Measurements from ENCODE around the gene ZNF552. TPM values are rescaled to one million over a fixed set of nuclear protein-coding genes. Genes with fewer than 3 reads are reported as not detected.
"Not testable (repeated sequence)": the region's sequence is repeated elsewhere in the genome, so short reads cannot be mapped to it uniquely, and the experiment has no call there.

Gene ZNF552
- total and polyA plus RNA-seq, 8 donors, result 9.6 to 84.4 (median 30.6) TPM

DNA sequence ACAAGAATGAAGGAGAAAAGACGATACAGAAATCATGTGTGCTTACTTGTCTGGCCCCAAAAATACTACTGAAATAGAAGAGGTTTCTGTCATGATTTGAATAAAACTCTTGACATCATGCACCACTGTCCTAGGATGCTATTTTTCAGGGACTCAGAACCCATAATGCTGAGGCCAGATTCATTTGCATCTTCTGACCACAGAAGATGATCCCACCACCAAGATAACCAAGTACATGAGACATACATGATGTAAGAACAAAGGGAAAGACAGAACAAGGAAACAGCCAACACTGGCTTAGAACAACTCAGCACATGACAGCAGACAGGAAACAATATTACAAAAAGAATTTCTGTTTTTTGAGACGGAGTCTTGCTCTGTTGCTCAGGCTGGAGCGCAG, 2.5 kb downstream of the ZNF552 start:
- H3K9me3 ChIP-seq, result no peaks in the 10 kb centered on the region
- TF ChIP-seq EP300 (IDR thresholded peaks at IDR 0.05) (no peak), POLR2A (IDR thresholded peaks at IDR 0.05) (no peak), POLR2AphosphoS5 (IDR thresholded peaks at IDR 0.05) (no peak)
- TF ChIP-seq, protein P1, sequence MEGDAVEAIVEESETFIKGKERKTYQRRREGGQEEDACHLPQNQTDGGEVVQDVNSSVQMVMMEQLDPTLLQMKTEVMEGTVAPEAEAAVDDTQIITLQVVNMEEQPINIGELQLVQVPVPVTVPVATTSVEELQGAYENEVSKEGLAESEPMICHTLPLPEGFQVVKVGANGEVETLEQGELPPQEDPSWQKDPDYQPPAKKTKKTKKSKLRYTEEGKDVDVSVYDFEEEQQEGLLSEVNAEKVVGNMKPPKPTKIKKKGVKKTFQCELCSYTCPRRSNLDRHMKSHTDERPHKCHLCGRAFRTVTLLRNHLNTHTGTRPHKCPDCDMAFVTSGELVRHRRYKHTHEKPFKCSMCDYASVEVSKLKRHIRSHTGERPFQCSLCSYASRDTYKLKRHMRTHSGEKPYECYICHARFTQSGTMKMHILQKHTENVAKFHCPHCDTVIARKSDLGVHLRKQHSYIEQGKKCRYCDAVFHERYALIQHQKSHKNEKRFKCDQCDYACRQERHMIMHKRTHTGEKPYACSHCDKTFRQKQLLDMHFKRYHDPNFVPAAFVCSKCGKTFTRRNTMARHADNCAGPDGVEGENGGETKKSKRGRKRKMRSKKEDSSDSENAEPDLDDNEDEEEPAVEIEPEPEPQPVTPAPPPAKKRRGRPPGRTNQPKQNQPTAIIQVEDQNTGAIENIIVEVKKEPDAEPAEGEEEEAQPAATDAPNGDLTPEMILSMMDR (IDR thresholded peaks at IDR 0.05), result no peak
- peak overlapping the region; percentile 71 to 93 (median 82) for H3K4me3 ChIP-seq
- no peaks in the 10 kb centered on the region for H3K27me3 ChIP-seq
- H3K4me1 ChIP-seq, result peaks cover 23 to 71% (median 51%) of the 10 kb centered on the region in 4 donors
- intact Hi-C loops (cut with DNase I; ENCODE audit: low total_unique reads), result no loop called here
- H3K27ac ChIP-seq, result peak overlapping the region; percentile 42 to 93 (median 89)
- no peak for DNase-seq
- H3K36me3 ChIP-seq, result peaks cover 24 to 52% (median 49%) of the 10 kb centered on the region in 4 donors
- 65 to 88% (median 73%) methylated on average over 3 of the region's 3 CpGs for WGBS, 5 donors

DNA sequence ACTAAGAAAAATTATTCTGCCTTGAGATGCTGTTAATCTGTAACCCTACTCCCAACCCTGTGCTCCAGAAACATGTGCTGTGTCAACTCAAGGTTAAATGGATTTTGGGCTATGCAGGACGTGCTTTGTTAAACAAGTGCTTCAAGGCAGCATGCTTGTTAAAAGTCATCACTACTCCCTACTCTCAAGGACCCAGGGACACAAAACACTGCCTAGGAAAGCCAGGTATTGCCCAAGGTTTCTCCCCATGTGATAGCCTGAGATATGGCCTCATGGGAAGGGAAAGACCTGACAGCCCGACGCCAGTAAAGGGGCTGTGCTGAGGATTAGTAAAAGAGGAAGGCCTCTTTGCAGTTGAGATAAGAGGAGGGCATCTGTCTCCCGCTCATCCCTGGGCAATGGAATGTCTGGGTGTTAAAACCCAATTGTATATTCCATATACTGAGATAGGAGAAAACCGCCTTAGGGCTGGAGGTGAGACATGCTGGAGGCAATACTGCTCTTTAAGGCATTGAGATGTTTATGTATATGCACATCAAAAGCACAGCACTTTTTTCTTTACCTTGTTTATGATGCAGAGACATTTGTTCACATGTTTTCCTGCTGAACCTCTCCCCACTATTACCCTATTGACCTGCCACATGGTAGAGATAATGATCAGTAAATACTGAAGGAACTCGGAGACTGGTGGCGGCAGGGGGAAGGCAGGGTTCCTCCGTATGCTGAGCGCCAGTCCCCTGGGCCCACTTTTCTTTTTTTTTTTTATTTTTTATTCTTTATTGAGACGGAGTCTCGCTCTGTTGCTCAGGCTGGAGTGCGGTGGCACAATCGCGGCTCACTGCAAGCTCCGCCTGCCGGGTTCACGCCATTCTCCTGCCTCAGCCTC, 4.1 kb downstream of the ZNF552 start:
- Histone ChIP-seq H3K4me3 (peak overlapping the region in 2 of 4 donors; percentile 15 to 93), H3K27ac (peak overlapping the region; percentile 72 to 93 (median 87)), H3K36me3 (peaks cover 24 to 61% (median 59%) of the 10 kb centered on the region in 4 donors), H3K4me1 (peaks cover 23 to 85% (median 62%) of the 10 kb centered on the region in 4 donors)
- H3K9me3 ChIP-seq; intact Hi-C loops (cut with DNase I; ENCODE audit: low total_unique reads); H3K27me3 ChIP-seq: not testable (repeated sequence)
- TF ChIP-seq POLR2AphosphoS5 (IDR thresholded peaks at IDR 0.05), result peak in 2 of 3 donors; percentile 16 to 31
- DNase-seq, result peak; percentile 52 to 54
- 38 to 61% (median 51%) methylated on average over 17 of the region's 17 CpGs for WGBS, 5 donors

DNA sequence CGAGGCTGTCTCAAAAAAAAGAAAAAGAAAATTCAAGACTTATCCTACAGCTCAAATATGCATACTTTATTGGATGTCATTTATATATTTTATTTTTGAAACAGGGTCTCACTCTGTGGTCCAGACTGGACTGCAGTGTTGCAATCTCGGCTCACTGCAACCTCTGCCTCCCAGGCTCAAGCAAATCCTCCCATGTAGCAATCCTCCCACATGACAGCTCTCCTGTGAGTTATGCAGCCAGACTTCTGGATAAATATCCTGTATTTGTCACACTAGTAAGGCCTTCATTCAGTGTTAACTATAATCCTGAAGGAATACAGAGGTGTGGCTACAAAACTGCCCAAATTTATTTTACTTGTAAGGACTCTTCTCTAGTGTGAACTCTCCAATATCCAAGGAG, 7.2 kb downstream of the ZNF552 start:
- no peak for DNase-seq
- TF ChIP-seq POLR2AphosphoS5 (IDR thresholded peaks at IDR 0.05), result no peak
- TF ChIP-seq POLR2A (IDR thresholded peaks at IDR 0.05), result no peak
- TF ChIP-seq EP300 (IDR thresholded peaks at IDR 0.05), result no peak
- TF ChIP-seq, protein P1 (IDR thresholded peaks at IDR 0.05), result no peak
- no peaks in the 10 kb centered on the region for H3K9me3 ChIP-seq
- peak overlapping the region in 1 of 4 donors; percentile 2 for H3K4me3 ChIP-seq
- peaks cover 21 to 56% (median 53%) of the 10 kb centered on the region in 4 donors for H3K36me3 ChIP-seq
- peak overlapping the region in 3 of 5 donors; percentile 6 to 94 (median 34) for H3K27ac ChIP-seq
- WGBS, 5 donors, result 78 to 93% (median 88%) methylated on average over 2 of the region's 2 CpGs
- peaks cover 23 to 92% (median 53%) of the 10 kb centered on the region in 4 donors for H3K4me1 ChIP-seq
- intact Hi-C loops (cut with DNase I; ENCODE audit: low total_unique reads), result no loop called here
- H3K27me3 ChIP-seq, result no peaks in the 10 kb centered on the region

DNA sequence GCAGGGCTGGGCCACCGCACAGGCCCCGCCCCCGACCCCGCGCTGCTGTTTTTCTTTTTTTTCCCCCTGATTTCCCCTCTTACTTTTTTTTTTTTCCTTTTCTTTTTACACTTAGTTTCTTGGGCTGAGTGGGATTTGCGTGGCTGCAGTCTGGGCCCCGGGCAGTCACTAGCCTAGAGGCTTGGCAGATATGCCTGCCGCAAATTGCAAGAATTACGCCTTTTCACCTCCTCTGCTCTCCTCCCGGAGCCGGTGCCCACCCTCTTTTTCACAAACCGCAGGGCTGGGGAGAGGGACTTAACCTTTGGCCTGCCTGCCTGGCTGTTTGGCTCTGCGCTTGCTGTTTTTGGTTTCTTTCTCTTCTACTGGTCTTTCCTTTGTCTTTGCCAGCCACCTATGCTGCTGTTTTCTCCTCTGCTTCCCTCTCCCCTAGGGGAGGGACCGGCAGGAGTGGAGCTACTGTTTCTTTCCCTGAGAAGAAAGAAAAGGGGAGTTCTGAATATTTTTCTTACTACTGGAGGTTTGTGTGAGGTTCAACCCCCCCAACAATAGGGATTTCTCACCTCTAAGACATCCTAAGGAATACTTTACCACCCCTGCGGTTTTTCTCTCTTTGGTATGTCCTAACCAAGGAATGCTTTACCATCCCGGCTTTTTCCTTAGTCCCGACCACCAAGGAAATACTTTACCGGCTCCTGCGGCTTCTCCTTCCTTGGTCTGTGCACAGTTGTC, 11.0 kb downstream of the ZNF552 start:
- Histone ChIP-seq H3K4me1 (peaks cover 23 to 97% (median 61%) of the 10 kb centered on the region in 4 donors), H3K9me3 (no peaks in the 10 kb centered on the region), H3K4me3 (peak overlapping the region; percentile 45 to 55 (median 50)), H3K36me3 (peaks cover 8 to 29% (median 27%) of the 10 kb centered on the region in 4 donors), H3K27ac (peak overlapping the region; percentile 85 to 98 (median 89)), H3K27me3 (no peaks in the 10 kb centered on the region)
- intact Hi-C loops (cut with DNase I; ENCODE audit: low total_unique reads), result no loop called here
- peak in 2 of 3 donors; percentile 14 to 31 for TF ChIP-seq POLR2AphosphoS5 (IDR thresholded peaks at IDR 0.05)
- TF ChIP-seq, protein P1 (IDR thresholded peaks at IDR 0.05), result no peak
- DNase-seq, result peak; percentile 43 to 75
- WGBS, 5 donors, result 5 to 9% (median 6%) methylated on average over 19 of the region's 19 CpGs

All from stomach (tissue), 9 donors.